ENCODE measurements around the gene PTGDS. TPM values are rescaled to one million over a fixed set of nuclear protein-coding genes. Genes with fewer than 3 reads are reported as not detected.

Gene PTGDS
- total RNA-seq, 2 donors from 2014 or later: 15.9 to 26.1 TPM

GRCh38 chr9:136971746-136972145 lies 5.6 kb upstream of the PTGDS start:
- H3K36me3 ChIP-seq: no peaks in the 10 kb centered on the region
- H3K4me3 ChIP-seq: no peak overlapping the region
- no peaks in the 10 kb centered on the region for H3K4me1 ChIP-seq
- H3K27ac ChIP-seq: no peak overlapping the region
- H3K9ac ChIP-seq (ENCODE audit: low read depth in 2 of 2, low read length in 2 of 2): no peak overlapping the region
- no peaks in the 10 kb centered on the region for H3K27me3 ChIP-seq
- intact Hi-C loops (cut with DNase I): no loop called here
- no peak for DNase-seq
- TF ChIP-seq, protein P1, sequence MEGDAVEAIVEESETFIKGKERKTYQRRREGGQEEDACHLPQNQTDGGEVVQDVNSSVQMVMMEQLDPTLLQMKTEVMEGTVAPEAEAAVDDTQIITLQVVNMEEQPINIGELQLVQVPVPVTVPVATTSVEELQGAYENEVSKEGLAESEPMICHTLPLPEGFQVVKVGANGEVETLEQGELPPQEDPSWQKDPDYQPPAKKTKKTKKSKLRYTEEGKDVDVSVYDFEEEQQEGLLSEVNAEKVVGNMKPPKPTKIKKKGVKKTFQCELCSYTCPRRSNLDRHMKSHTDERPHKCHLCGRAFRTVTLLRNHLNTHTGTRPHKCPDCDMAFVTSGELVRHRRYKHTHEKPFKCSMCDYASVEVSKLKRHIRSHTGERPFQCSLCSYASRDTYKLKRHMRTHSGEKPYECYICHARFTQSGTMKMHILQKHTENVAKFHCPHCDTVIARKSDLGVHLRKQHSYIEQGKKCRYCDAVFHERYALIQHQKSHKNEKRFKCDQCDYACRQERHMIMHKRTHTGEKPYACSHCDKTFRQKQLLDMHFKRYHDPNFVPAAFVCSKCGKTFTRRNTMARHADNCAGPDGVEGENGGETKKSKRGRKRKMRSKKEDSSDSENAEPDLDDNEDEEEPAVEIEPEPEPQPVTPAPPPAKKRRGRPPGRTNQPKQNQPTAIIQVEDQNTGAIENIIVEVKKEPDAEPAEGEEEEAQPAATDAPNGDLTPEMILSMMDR (IDR thresholded peaks at IDR 0.05): no peak
- no peaks in the 10 kb centered on the region for H3K9me3 ChIP-seq

DNA sequence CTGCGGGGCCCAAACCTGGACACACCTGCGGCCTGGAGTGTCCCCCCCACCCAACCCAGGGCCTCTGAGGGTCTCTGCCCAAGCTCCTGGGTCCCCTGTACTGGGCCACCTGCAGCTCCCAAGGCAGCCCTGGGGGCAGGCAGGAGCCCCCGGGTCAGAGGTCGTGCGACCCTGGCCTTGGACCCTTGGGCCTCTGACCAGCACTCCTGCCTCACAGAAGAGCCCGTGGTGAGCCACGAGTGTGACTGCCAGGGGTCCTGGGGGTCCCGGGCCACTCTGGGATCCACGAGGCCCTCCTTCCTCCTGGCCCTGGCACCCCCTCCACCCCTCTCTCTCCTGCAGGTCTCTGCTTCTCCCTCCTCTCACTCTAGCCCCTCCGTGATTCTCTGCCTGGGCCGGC lies 5.0 kb upstream of the PTGDS start:
- no peaks in the 10 kb centered on the region for H3K4me1 ChIP-seq
- no peak overlapping the region for H3K27ac ChIP-seq
- H3K9me3 ChIP-seq: no peaks in the 10 kb centered on the region
- intact Hi-C loops (cut with DNase I): no loop called here
- TF ChIP-seq, protein P1 (IDR thresholded peaks at IDR 0.05): no peak
- H3K4me3 ChIP-seq: no peak overlapping the region
- H3K9ac ChIP-seq (ENCODE audit: low read depth in 2 of 2, low read length in 2 of 2): no peak overlapping the region
- no peaks in the 10 kb centered on the region for H3K27me3 ChIP-seq
- no peaks in the 10 kb centered on the region for H3K36me3 ChIP-seq
- DNase-seq: no peak

DNA sequence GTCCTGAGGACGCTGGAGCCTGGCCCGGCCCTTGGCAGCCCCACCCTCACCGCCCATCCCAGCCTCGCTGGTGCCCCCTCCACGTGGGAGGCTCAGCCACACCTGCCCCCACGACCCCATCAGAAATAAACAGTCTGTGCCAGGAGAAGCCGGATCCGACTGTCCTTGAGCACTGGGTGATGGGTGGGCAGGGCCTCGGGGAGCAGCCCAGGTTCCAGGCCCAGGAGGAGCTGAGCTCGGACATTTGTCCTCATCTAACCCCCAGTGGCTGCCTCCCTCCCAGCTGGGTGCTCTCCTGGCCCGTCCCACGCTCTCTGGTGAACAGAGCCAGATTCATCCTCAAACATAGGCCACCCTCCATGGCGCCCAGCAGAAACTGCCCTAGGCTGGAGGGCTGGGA lies 4.6 kb upstream of the PTGDS start:
- H3K27ac ChIP-seq: no peak overlapping the region
- H3K9me3 ChIP-seq: no peaks in the 10 kb centered on the region
- TF ChIP-seq, protein P1 (IDR thresholded peaks at IDR 0.05): no peak
- H3K9ac ChIP-seq (ENCODE audit: low read depth in 2 of 2, low read length in 2 of 2): no peak overlapping the region
- H3K4me3 ChIP-seq: no peak overlapping the region
- no peaks in the 10 kb centered on the region for H3K36me3 ChIP-seq
- no peaks in the 10 kb centered on the region for H3K4me1 ChIP-seq
- H3K27me3 ChIP-seq: no peaks in the 10 kb centered on the region
- intact Hi-C loops (cut with DNase I): no loop called here
- DNase-seq: no peak

GRCh38 chr9:136973618-136974617 lies 3.4 kb upstream of the PTGDS start:
- no peak overlapping the region for H3K4me3 ChIP-seq
- H3K9me3 ChIP-seq: no peaks in the 10 kb centered on the region
- intact Hi-C loops (cut with DNase I): no loop called here
- no peak overlapping the region for H3K9ac ChIP-seq (ENCODE audit: low read depth in 2 of 2, low read length in 2 of 2)
- peaks cover 4% of the 10 kb centered on the region for H3K4me1 ChIP-seq
- H3K27ac ChIP-seq: no peak overlapping the region
- H3K27me3 ChIP-seq: no peaks in the 10 kb centered on the region
- no peak for DNase-seq
- TF ChIP-seq, protein P1 (IDR thresholded peaks at IDR 0.05): no peak
- no peaks in the 10 kb centered on the region for H3K36me3 ChIP-seq

DNA sequence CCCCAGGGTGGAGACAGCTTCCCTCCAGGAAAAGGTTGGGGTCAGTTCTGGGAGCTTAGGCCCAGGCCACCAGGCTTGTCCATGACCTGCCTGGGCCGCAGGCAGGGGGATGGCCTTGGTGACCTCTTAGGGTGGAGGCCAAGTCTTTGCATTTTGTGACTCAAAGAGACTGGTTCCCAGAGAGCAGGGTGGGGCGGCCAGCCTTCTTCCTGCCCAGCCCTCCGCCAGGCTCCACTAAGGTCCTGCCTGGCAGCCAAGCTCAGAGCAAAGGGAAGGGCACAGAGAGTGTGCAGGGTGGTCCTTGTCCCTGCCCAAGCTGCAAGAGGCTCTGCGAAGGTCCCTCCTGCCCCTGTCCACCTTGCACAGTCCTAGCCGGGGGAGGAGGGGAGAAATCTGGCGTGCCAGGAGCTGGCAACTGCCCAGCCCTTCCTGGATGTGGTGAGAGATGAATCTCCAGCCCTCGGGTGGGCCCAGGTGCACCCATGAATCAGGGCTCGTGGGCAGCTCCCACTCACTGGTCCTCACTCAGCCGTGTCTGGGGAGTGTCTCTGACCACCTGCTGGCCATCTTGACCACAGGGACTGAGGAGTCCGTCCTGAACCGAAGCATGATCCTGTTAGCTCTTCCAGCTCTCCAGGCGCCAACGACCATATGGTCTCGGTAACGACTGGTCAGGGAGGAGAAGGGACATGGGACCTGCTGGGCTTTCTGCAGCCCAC lies 2.3 kb upstream of the PTGDS start:
- H3K4me1 ChIP-seq: peaks cover 4% of the 10 kb centered on the region
- no peaks in the 10 kb centered on the region for H3K27me3 ChIP-seq
- H3K36me3 ChIP-seq: no peaks in the 10 kb centered on the region
- no peak for DNase-seq
- H3K9ac ChIP-seq (ENCODE audit: low read depth in 2 of 2, low read length in 2 of 2): no peak overlapping the region
- H3K27ac ChIP-seq: no peak overlapping the region
- no peaks in the 10 kb centered on the region for H3K9me3 ChIP-seq
- H3K4me3 ChIP-seq: no peak overlapping the region
- TF ChIP-seq, protein P1 (IDR thresholded peaks at IDR 0.05): no peak
- intact Hi-C loops (cut with DNase I): no loop called here
